Measurements from ENCODE around the gene WWC1.

DNA sequence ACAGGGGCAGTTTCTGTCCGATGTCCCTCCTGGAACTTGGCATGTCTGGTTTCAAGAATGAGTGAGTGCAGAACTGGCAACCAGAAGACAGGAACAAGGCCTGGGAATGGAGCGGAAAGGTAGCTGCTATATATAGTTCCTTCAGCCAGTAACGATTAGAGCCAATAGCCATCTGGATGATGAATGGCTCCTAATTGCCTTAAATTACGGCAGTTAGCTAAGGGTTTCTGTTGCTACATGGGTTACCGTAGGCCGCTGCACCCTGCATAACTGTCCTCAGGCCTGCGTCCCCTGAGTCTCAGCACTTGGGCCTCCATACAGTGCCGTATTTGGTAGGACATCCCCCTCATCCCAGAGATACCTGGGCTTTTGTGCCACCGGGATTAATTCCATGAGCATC is 29.4 kb downstream of the WWC1 start:
- TF ChIP-seq, protein P1, sequence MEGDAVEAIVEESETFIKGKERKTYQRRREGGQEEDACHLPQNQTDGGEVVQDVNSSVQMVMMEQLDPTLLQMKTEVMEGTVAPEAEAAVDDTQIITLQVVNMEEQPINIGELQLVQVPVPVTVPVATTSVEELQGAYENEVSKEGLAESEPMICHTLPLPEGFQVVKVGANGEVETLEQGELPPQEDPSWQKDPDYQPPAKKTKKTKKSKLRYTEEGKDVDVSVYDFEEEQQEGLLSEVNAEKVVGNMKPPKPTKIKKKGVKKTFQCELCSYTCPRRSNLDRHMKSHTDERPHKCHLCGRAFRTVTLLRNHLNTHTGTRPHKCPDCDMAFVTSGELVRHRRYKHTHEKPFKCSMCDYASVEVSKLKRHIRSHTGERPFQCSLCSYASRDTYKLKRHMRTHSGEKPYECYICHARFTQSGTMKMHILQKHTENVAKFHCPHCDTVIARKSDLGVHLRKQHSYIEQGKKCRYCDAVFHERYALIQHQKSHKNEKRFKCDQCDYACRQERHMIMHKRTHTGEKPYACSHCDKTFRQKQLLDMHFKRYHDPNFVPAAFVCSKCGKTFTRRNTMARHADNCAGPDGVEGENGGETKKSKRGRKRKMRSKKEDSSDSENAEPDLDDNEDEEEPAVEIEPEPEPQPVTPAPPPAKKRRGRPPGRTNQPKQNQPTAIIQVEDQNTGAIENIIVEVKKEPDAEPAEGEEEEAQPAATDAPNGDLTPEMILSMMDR (IDR thresholded peaks at IDR 0.05), result no peak
- TF ChIP-seq POLR2AphosphoS5 (IDR thresholded peaks at IDR 0.05; ENCODE audit: low read depth, low read length), result no peak
- TF ChIP-seq, protein P2, sequence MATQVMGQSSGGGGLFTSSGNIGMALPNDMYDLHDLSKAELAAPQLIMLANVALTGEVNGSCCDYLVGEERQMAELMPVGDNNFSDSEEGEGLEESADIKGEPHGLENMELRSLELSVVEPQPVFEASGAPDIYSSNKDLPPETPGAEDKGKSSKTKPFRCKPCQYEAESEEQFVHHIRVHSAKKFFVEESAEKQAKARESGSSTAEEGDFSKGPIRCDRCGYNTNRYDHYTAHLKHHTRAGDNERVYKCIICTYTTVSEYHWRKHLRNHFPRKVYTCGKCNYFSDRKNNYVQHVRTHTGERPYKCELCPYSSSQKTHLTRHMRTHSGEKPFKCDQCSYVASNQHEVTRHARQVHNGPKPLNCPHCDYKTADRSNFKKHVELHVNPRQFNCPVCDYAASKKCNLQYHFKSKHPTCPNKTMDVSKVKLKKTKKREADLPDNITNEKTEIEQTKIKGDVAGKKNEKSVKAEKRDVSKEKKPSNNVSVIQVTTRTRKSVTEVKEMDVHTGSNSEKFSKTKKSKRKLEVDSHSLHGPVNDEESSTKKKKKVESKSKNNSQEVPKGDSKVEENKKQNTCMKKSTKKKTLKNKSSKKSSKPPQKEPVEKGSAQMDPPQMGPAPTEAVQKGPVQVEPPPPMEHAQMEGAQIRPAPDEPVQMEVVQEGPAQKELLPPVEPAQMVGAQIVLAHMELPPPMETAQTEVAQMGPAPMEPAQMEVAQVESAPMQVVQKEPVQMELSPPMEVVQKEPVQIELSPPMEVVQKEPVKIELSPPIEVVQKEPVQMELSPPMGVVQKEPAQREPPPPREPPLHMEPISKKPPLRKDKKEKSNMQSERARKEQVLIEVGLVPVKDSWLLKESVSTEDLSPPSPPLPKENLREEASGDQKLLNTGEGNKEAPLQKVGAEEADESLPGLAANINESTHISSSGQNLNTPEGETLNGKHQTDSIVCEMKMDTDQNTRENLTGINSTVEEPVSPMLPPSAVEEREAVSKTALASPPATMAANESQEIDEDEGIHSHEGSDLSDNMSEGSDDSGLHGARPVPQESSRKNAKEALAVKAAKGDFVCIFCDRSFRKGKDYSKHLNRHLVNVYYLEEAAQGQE (IDR thresholded peaks at IDR 0.05; ENCODE audit: insufficient read depth in 1 of 2, low read depth in 2 of 2, low read length in 1 of 2), result no peak

Data from Panc1 (cell line).